Upper lobe of right lung (tissue), 1 donor: ENCODE data around the gene SLC39A9. TPM values are rescaled to one million over a fixed set of nuclear protein-coding genes. Genes with fewer than 3 reads are reported as not detected.

ENCODE experiments used
- ATAC-seq: fragments of 200-7000 bp; cut with Tn5 transposase; one replicate; pipeline ENCODE4 v1.9.1; 2020; ENCODE audit warnings: mild to moderate bottlenecking, moderate library complexity
- DNase-seq: peaks from one replicate; pipeline ENCODE4 v3.0.0-alpha.2; 2020
- H3K27ac ChIP-seq: fragments of 200-600 bp; one replicate; pipeline ENCODE4 v1.8.0; 2022
- H3K27me3 ChIP-seq: fragments of 200-600 bp; one replicate; pipeline ENCODE4 v1.8.0; 2022; ENCODE audit warnings: mild to moderate bottlenecking
- H3K36me3 ChIP-seq: fragments of 200-600 bp; one replicate; pipeline ENCODE4 v1.8.0; 2022
- H3K4me1 ChIP-seq: fragments of 200-600 bp; one replicate; pipeline ENCODE4 v1.8.0; 2022
- H3K4me3 ChIP-seq: fragments of 200-600 bp; one replicate; pipeline ENCODE4 v1.8.0; 2022; ENCODE audit warnings: mild to moderate bottlenecking
- H3K9me3 ChIP-seq: fragments of 200-600 bp; one replicate; pipeline ENCODE4 v1.8.0; 2022
- CTCF ChIP-seq: fragments of 200-600 bp; IDR thresholded peaks from one replicate; pipeline ENCODE4 v1.8.0; 2022; ENCODE audit warnings: antibody characterized with exemption
- intact Hi-C: fragments of 100-400 bp; cut with DNase I; formaldehyde crosslinking; loops from one replicate; pipeline ENCODE4 v1.11.0; 2022
- total RNA-seq: library from RNA; stranded (reverse); fragmentation: NEBNext Ultra II Directional; extraction: Animal tissue kit (Norgen Biotek cat#: 25700); gene quantifications from one replicate; pipeline ENCODE4 v1.2.1, GENCODE V29; 2021
- donor health status: DM: no; HTN: yes; CAD: no; lungs with severe emphysema.

Gene SLC39A9
- total RNA-seq, 1 donor from 2014 or later: 55.6 TPM

DNA sequence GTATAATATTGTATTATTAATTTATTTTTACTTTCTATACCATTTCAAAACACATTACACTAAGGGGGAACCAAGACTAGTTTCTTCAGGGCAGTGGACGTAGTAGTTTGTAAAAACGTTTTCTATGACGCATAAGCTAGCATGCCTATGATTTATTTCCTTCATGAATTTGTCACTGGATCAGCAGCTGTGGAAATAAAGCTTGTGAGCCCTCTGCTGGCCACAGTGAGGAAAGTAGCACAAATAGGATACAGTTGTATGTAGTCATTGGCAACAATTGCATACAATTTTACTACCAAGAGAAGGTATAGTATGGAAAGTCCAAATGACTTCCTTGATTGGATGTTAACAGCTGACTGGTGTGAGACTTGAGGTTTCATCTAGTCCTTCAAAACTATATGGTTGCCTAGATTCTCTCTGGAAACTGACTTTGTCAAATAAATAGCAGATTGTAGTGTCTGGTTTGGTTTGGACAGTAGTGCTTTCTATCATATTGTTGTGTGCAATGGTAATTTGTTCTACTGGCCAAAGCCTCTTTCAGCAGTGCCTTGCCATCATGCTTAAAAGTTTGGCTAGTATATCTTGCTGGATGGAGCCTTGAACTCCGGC lies 61.7 kb downstream of the SLC39A9 start:
- peak; percentile 84 for TF ChIP-seq CTCF
- Histone ChIP-seq H3K4me3 (no peak overlapping the region), H3K27me3 (no peaks in the 10 kb centered on the region), H3K4me1 (no peaks in the 10 kb centered on the region), H3K27ac (no peak overlapping the region), H3K9me3 (no peaks in the 10 kb centered on the region), H3K36me3 (peaks cover 47% of the 10 kb centered on the region)
- DNase-seq (no peak), ATAC-seq (peak; percentile 93)
- intact Hi-C loops: loop anchor here (5.0 kb wide), 1 partner anchor 218 kb away; no protein-coding TSS in a partner anchor

GRCh38 chr14:69464379-69464778 lies 65.9 kb downstream of the SLC39A9 start:
- DNase-seq (no peak), ATAC-seq (no peak)
- intact Hi-C loops: loop anchor here (5.0 kb wide), 1 partner anchor 222 kb away; no protein-coding TSS in a partner anchor
- no peaks in the 10 kb centered on the region for H3K4me1 ChIP-seq
- no peaks in the 10 kb centered on the region for H3K9me3 ChIP-seq
- H3K36me3 ChIP-seq: peaks cover 9% of the 10 kb centered on the region
- no peaks in the 10 kb centered on the region for H3K27me3 ChIP-seq
- no peak overlapping the region for H3K27ac ChIP-seq
- no peak for TF ChIP-seq CTCF
- H3K4me3 ChIP-seq: no peak overlapping the region

GRCh38 chr14:69464829-69465228 lies 66.3 kb downstream of the SLC39A9 start:
- H3K4me1 ChIP-seq: no peaks in the 10 kb centered on the region
- ATAC-seq (no peak), DNase-seq (no peak)
- no peak overlapping the region for H3K4me3 ChIP-seq
- no peak for TF ChIP-seq CTCF
- H3K27ac ChIP-seq: no peak overlapping the region
- intact Hi-C loops: loop anchor here (5.0 kb wide), 1 partner anchor 223 kb away; no protein-coding TSS in a partner anchor
- H3K27me3 ChIP-seq: no peaks in the 10 kb centered on the region
- no peaks in the 10 kb centered on the region for H3K9me3 ChIP-seq
- peaks cover 9% of the 10 kb centered on the region for H3K36me3 ChIP-seq

GRCh38 chr14:69468949-69469348 lies 70.5 kb downstream of the SLC39A9 start:
- TF ChIP-seq CTCF: no peak

DNA sequence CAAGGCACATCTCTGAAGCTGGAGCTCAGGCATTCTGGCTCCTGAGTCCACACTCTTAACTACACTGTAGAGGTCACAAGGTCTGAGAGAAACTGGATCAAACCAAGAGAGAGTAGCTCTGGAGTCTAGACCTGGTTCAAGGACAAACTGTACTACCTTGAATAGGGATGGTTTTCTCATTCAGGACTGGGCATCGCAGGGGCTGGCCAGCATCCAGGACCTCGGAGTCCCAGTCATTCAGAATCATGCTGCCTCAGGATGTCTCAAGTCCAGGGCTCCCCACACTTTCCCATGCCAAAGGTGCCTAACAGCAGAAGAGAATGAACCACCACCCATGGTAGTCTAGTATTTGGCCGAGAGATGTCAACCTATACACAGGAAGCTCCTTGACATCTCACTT lies 72.9 kb downstream of the SLC39A9 start:
- H3K9me3 ChIP-seq: no peaks in the 10 kb centered on the region
- TF ChIP-seq CTCF: no peak
- H3K27me3 ChIP-seq: no peaks in the 10 kb centered on the region
- H3K36me3 ChIP-seq: no peaks in the 10 kb centered on the region
- H3K4me1 ChIP-seq: no peaks in the 10 kb centered on the region
- DNase-seq (no peak), ATAC-seq (no peak)
- intact Hi-C loops: no loop called here
- no peak overlapping the region for H3K4me3 ChIP-seq
- H3K27ac ChIP-seq: no peak overlapping the region

More at GRCh38 chr14:69468949-69469348, 70.5 kb downstream of the SLC39A9 start:
- Histone ChIP-seq H3K36me3 (no peaks in the 10 kb centered on the region), H3K4me3 (no peak overlapping the region), H3K4me1 (no peaks in the 10 kb centered on the region), H3K27me3 (no peaks in the 10 kb centered on the region), H3K27ac (no peak overlapping the region), H3K9me3 (no peaks in the 10 kb centered on the region)
- intact Hi-C loops: no loop called here
- ATAC-seq (peak; percentile 45), DNase-seq (no peak)
